Osteoblast (primary cell): ENCODE results near the gene RANBP1. TPM values are rescaled to one million over a fixed set of nuclear protein-coding genes. Genes with fewer than 3 reads are reported as not detected.

Source experiments
- DNase-seq: peaks from one replicate; pipeline ENCODE4 v3.0.0; 2011; ENCODE audit warnings: low spot score, mixed read lengths; ENCODE audit not compliant: insufficient read length; ENCODE audit errors: missing footprints
- H2AFZ ChIP-seq: 2 replicates; pipeline ENCODE4 v1.6.0; 2011; ENCODE audit warnings: mild to moderate bottlenecking, low read length
- H3K27ac ChIP-seq: 2 replicates; pipeline ENCODE4 v1.5.1; 2011; ENCODE audit warnings: mild to moderate bottlenecking, low read depth, low read length, moderate library complexity
- H3K27me3 ChIP-seq: 2 replicates; pipeline ENCODE4 v1.6.0; 2012; ENCODE audit warnings: mild to moderate bottlenecking, control low read depth, inconsistent platforms, low read length, moderate library complexity; ENCODE audit not compliant: insufficient read depth
- H3K36me3 ChIP-seq: 2 replicates; pipeline ENCODE4 v1.5.1; 2011; ENCODE audit warnings: mild to moderate bottlenecking, low read length, control low read depth, moderate library complexity; ENCODE audit not compliant: insufficient read depth
- H3K4me1 ChIP-seq: 2 replicates; pipeline ENCODE4 v1.5.1; 2011; ENCODE audit warnings: mild to moderate bottlenecking, low read length, control low read depth, moderate library complexity; ENCODE audit not compliant: insufficient read depth
- H3K4me2 ChIP-seq: 2 replicates; pipeline ENCODE4 v1.6.0; 2011; ENCODE audit warnings: mild to moderate bottlenecking, low read length; ENCODE audit not compliant: insufficient read depth
- H3K4me3 ChIP-seq: fragments of 200-600 bp; sonication (generic); 3 replicates; pipeline ENCODE4 v1.5.1; 2012; ENCODE audit warnings: mild to moderate bottlenecking, low read length, inconsistent platforms; ENCODE audit not compliant: insufficient read depth
- H3K79me2 ChIP-seq: 2 replicates; pipeline ENCODE4 v1.6.0; 2012; ENCODE audit warnings: mild to moderate bottlenecking, low read length, control low read depth, inconsistent platforms; ENCODE audit not compliant: insufficient read depth
- H3K9me3 ChIP-seq: 2 replicates; pipeline ENCODE4 v1.5.1; 2011; ENCODE audit warnings: low read depth, low read length, control low read depth
- H4K20me1 ChIP-seq: 2 replicates; pipeline ENCODE4 v1.6.0; 2012; ENCODE audit warnings: mild to moderate bottlenecking, low read length, control low read depth; ENCODE audit not compliant: insufficient read depth
- total RNA-seq: library from RNA; depleted of rRNA; stranded (reverse); fragments of >200 nt; gene quantifications from 2 replicates; pipeline ENCODE4 v1.2.3, GENCODE V29; 2012
- TF ChIP-seq, protein P1 (sequence below): IDR thresholded peaks from 2 replicates; pipeline ENCODE4 v1.5.1; 2011; ENCODE audit warnings: mild to moderate bottlenecking, low read depth, low read length, moderate library complexity; ENCODE audit errors: extremely low read depth

RANBP1 gene
- total RNA-seq, 1 donor = 85.8 TPM

DNA sequence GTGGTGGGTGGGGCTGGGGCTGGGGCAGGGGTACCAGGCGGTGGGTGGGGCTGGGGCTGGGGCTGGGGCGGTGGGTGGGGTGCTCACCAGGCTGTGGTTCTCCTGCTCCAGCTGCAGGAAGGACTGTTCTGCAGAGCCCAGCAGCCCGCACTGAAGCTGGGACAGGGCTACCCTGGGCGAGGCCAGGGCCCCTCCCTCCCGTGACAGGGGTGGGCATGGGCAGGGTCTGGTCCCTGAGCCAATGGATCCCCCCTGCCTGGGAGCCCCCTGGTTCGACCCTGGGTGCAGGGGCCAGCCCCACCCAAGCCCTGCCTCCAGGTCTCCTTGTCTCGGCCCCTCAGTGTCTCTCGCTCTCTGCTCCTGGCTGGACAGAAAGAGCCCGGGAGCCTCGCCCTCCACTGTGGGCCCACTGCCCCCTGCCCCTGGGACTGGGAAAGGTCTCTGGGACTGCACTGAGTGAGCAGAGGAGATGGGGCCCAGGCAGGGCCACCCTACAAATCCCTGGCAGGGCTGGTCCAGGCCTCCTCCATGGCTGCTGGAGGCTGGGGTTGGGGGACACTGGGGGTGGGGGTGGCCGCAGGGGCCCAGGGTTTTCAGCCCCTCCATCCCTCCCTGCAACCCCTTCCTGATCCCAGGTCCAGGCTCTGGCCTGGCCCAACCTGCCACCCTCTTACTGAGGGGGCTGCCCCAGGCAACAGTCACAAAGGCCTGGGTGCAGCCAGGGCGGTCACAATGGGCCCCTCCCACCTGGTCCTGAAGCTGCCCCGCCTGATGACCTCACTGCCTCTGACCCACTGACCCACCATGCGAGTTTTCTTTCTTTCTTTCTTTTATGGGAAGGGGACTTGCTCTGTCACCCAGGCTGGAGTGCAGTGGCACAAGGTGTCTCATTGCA lies 34.7 kb downstream of the RANBP1 start, which contains the start of gene CCDC188:
CCDC188 (minus strand) TSS at position 675 of the 895 bp plus-strand sequence; CDS start at position 606, 69 bp downstream.
- no peaks in the 10 kb centered on the region for H4K20me1 ChIP-seq
- no peak within 1 kb of the TSS for H3K4me3 ChIP-seq
- H3K4me1 ChIP-seq = peaks cover 3% of the 10 kb centered on the region

DNA sequence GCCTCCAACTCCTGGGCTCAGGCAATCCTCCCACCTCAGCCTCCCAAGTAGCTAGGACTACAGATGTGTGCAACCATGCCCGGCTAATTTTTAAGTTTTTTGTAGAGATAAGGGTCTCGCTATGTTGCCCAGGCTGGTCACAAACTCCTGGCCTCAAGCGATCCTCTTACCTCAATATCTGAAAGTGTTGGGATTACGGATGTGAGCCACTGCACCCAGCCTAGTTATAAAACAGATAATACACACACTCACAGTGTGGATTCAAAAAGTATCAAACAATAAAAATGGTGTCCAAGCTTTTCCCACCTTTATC lies 35.3 kb downstream of the RANBP1 start:
- Histone ChIP-seq H2AFZ (no peak overlapping the region), H3K27ac (no peak overlapping the region), H3K79me2 (no peaks in the 10 kb centered on the region), H3K4me3 (no peak overlapping the region), H3K4me2 (no peak overlapping the region), H3K4me1 (peaks cover 3% of the 10 kb centered on the region), H3K27me3 (no peaks in the 10 kb centered on the region), H3K9me3 (no peaks in the 10 kb centered on the region), H3K36me3 (no peaks in the 10 kb centered on the region), H4K20me1 (peaks cover 3% of the 10 kb centered on the region)
- TF ChIP-seq, protein P1, sequence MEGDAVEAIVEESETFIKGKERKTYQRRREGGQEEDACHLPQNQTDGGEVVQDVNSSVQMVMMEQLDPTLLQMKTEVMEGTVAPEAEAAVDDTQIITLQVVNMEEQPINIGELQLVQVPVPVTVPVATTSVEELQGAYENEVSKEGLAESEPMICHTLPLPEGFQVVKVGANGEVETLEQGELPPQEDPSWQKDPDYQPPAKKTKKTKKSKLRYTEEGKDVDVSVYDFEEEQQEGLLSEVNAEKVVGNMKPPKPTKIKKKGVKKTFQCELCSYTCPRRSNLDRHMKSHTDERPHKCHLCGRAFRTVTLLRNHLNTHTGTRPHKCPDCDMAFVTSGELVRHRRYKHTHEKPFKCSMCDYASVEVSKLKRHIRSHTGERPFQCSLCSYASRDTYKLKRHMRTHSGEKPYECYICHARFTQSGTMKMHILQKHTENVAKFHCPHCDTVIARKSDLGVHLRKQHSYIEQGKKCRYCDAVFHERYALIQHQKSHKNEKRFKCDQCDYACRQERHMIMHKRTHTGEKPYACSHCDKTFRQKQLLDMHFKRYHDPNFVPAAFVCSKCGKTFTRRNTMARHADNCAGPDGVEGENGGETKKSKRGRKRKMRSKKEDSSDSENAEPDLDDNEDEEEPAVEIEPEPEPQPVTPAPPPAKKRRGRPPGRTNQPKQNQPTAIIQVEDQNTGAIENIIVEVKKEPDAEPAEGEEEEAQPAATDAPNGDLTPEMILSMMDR = no peak
- DNase-seq = no peak

More for the DNA sequence above, 34.7 kb downstream of the RANBP1 start, which contains the start of gene CCDC188:
- TF ChIP-seq, protein P1 = no peak
- no peak within 1 kb of the TSS for H2AFZ ChIP-seq
- no peaks in the 10 kb centered on the region for H3K27me3 ChIP-seq
- H3K79me2 ChIP-seq = no peaks in the 10 kb centered on the region
- H3K27ac ChIP-seq = no peak within 1 kb of the TSS
- no peaks in the 10 kb centered on the region for H3K9me3 ChIP-seq
- DNase-seq = no peak
- no peak within 1 kb of the TSS for H3K4me2 ChIP-seq
- no peaks in the 10 kb centered on the region for H3K36me3 ChIP-seq

- Histone ChIP-seq H3K79me2 (no peaks in the 10 kb centered on the region), H2AFZ (no peak overlapping the region), H3K4me3 (no peak overlapping the region), H3K27me3 (no peaks in the 10 kb centered on the region), H3K4me1 (peaks cover 3% of the 10 kb centered on the region), H3K27ac (no peak overlapping the region), H3K9me3 (no peaks in the 10 kb centered on the region), H3K36me3 (no peaks in the 10 kb centered on the region), H4K20me1 (peaks cover 10% of the 10 kb centered on the region), H3K4me2 (no peak overlapping the region)
- TF ChIP-seq, protein P1 = no peak
- DNase-seq = no peak
Observed at GRCh38 chr22:20152464-20152890, 36.6 kb downstream of the RANBP1 start.

DNA sequence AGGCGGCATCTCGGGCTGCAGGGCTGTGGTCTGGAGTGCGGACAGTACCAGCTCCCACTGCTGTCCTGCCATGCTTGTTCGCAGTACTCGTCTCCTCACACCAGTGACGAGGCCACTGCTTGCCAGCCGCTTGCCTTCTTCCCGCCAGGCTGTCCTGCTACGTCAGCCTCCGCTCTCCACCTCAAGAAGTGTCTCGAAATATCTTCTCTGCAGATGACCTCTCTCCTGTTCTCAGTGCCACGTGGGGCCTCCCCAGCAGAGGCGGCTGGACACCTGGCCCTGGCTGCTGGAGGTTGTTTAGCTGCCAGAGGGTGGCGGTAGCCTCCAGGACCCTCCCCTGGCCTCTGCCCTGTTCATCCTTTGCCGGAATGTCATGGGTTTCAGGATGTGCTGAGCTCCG lies 38.0 kb downstream of the RANBP1 start:
- no peak for DNase-seq
- Histone ChIP-seq H3K27ac (no peak overlapping the region), H3K4me2 (no peak overlapping the region), H3K4me3 (no peak overlapping the region), H4K20me1 (peaks cover 10% of the 10 kb centered on the region), H3K27me3 (no peaks in the 10 kb centered on the region), H3K4me1 (peaks cover 3% of the 10 kb centered on the region), H2AFZ (no peak overlapping the region), H3K9me3 (no peaks in the 10 kb centered on the region), H3K79me2 (no peaks in the 10 kb centered on the region), H3K36me3 (no peaks in the 10 kb centered on the region)
- TF ChIP-seq, protein P1 = no peak
